ENCODE data around the gene LRRC1. TPM values are rescaled to one million over a fixed set of nuclear protein-coding genes. Genes with fewer than 3 reads are reported as not detected.
A peak's percentile ranks its signal among the peaks of the same experiment; 100 is the strongest.

LRRC1 gene
- total RNA-seq, 1 experiment from 2014 or later, result 8.6 TPM

DNA sequence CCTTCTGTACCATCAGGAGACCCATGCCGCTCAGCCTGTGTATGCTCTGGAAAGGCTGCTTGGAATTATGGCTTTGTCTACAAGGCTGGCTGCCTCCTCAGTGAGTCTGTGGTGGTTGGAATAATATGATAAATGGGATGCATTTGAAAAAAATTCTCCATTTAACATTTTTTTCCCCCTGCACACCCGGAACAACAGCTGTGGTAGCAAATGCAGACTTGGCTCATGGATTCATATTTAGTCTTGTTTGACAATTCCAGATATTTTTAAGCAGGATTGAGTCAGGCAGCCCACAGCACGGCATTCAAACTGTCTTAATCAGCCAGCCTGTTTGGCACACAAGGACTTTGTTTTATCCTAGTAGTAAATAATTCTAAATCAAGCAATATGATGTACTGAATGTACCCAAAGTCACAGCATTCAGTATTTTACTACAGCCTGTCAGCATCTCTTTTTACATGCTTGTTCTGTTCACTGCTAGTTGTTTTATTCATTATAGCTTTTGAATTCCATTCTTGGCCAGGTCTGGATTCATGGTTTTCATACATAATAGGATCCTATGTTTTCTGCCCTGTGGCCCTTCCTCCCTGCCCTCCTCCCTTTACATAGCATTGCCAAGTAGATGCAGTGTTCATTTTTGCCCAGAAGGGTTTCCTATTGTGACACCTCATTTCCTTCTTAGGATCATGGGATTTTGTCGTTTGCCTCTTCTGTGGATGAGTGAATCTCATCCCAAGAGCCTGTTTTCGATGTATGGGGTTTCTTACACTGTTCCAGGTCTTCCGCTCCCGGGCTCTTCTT lies 68.1 kb downstream of the LRRC1 start:
- no peak for DNase-seq (ENCODE audit: low spot score)
- in situ Hi-C loops (cut with HindIII; ENCODE audit: low sequenced_read_pairs), result no loop called here

DNA sequence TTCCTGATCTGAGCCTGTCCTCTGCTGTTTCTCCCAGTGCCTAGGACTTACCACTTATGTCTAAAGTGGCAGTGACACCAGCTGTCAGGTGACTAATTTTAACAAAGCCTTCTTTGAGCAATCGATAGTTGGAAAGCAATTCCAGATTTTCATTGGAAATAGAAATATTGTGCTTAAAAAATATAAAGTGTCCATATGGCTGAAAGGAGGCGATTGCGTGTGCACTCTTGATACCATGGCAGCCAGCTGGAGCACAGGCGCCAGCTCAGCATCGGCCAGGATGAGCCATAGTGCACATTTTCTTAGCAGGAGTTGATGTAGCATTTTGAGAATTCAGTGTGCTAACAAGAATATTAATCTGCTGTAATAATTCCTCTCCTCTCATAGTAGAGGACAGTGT lies 70.0 kb downstream of the LRRC1 start:
- in situ Hi-C loops (cut with HindIII; ENCODE audit: low sequenced_read_pairs), result no loop called here
- DNase-seq (ENCODE audit: low spot score), result no peak

DNA sequence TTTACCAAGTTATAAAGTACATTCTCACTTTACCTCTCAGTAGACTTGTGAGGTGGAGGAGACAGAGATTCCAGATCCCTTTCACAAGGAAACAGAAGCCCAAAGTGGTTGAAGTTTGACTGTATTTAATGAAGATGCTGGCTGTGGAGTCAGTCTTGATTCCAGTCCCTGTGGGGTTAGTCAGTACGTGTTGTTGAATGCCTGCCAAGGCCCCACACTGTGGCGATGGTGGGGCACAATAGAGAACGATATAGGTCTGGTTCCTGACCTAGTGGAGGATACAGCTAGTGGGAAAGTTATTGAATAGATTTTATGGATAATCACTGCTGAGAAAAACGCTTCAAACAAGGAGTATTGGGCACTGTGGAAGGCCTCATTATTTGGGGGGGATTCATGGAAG lies 71.4 kb downstream of the LRRC1 start:
- in situ Hi-C loops (cut with HindIII; ENCODE audit: low sequenced_read_pairs), result no loop called here

DNA sequence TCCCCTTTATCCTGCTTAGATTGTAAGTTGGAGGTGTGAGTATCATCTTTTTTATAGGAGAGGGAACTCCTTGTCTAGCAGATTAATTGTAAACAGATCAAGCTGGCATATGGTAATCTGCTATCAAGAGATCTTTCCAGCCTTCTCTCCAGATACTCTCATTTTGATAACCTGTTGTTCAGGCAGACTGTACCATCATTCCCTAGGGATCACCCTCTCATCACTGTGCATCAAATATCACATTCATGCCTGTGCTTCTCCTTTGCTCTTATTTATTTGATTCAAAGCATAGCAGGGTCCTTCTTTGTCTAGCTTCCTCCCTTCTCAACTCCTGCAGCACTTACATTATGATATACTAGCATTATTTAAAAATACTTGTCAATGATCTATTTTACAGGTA lies 73.8 kb downstream of the LRRC1 start:
- DNase-seq (ENCODE audit: low spot score), result no peak
- in situ Hi-C loops (cut with HindIII; ENCODE audit: low sequenced_read_pairs), result no loop called here

More for the DNA sequence above, 71.4 kb downstream of the LRRC1 start:
- no peak for DNase-seq (ENCODE audit: low spot score)

DNA sequence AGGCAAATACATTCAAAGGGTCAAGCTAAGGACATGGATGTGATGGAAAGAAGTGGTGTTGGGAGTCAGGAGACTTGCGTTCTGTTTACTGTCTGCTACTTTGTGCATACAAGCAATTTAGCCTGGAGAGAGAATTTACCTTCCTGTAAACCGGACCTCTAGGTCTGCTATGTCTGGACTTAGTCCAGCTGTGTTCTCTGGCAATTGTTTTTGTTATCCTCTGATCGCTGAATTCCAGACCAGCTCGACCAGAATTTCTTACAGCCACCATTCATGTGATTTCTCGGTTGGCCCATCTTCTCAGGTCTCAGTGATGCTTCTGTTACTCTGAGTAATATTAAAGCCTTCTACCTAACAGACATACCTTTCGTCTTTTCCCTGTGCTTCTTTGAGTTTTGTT lies 75.2 kb downstream of the LRRC1 start:
- in situ Hi-C loops (cut with HindIII; ENCODE audit: low sequenced_read_pairs), result no loop called here
- DNase-seq (ENCODE audit: low spot score), result no peak

DNA sequence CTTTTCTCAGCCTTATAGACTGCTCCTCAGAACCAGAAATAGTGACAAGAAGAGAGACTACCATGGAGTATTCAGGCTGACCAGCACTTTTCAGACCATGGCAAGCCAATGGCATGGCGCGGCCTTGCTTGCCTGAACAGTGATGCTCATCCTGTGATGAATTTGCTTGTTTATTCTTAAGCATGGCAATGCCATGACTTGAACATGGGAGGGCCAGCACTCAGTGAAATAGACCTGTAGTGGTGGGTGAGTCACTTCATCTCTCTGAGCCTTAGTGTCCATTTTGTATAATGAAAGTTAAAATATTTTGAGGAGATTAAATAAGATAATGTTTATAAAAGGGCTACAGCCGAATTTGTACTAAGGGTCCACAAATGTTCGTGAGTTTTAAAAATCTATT lies 79.1 kb downstream of the LRRC1 start:
- in situ Hi-C loops (cut with HindIII; ENCODE audit: low sequenced_read_pairs), result no loop called here
- DNase-seq (ENCODE audit: low spot score), result no peak

DNA sequence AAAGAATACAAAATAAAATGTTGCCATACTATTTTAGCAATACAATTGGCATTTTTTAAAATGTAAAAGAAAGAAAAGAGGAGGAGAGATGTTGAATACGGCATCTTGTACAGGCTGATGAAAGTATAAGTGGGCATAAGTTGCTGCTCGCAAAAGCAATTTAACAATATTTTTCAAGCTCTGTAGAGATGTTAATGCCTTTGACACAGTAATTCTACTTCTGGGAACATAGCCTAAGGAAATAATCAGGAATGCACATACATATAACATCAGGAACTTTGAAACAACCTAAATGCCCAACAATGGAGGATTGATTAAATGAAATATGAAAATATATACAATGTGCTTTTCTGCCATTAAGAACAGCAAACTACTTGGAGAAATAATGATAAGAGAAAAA lies 80.2 kb downstream of the LRRC1 start:
- no peak for DNase-seq (ENCODE audit: low spot score)

DNA sequence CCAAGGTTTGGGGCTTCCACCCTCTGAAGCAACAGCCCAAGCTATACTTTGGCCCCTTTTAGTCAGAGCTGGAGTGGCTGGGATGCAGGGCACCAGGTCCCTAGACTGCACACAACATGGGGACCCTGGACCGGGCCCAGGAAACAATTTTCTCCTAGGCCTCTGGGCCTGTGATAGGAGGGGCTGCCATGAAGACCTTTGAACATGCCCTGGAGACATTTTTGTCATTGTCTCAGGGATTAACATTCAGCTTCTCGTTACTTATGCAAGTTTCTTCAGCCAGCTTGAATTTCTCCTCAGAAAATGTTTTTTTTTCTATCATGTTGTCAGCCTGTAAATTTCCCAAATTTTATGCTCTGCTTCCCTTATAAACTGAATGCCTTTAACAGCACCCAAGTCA lies 82.3 kb downstream of the LRRC1 start:
- in situ Hi-C loops (cut with HindIII; ENCODE audit: low sequenced_read_pairs), result no loop called here
- no peak for DNase-seq (ENCODE audit: low spot score)

More for the DNA sequence above, 80.2 kb downstream of the LRRC1 start:
- in situ Hi-C loops (cut with HindIII; ENCODE audit: low sequenced_read_pairs), result no loop called here

DNA sequence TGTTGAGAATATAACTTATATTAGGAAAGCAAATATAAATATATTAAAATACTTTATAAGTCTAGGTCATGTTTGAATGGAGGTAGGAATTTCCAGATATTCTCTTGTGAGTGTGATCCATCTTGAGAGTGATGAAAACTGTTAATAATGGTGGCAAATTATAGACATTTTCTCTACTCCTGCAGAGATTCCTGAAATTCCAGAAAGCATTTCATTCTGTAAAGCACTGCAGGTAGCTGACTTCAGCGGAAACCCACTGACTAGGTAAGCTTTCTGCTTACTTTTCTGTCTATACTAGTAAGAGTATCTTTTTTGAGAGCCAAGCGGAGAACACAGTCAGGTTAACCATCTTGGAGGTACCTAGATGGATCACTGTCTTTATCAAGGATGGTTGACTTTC lies 84.0 kb downstream of the LRRC1 start:
- no peak for DNase-seq (ENCODE audit: low spot score)
- in situ Hi-C loops (cut with HindIII; ENCODE audit: low sequenced_read_pairs), result no loop called here

DNA sequence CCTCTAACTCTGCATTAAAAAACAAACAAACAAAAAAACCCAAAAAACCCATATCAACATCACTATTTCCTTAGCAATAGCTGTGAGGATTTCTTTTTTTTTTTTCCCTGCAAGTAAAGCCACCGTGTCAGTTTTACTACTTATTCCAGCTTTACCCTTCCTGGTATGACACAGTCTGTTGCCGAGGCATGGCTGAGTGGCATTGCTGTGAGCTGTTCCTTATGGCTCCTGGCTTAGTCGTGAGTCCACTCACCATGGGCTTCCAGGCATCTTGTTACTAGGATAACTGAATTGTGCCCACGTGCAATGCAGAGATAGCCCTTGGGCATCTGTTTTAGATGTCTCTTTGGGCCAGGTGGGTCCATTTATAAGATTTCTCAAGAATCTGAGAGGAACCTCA lies 84.8 kb downstream of the LRRC1 start:
- in situ Hi-C loops (cut with HindIII; ENCODE audit: low sequenced_read_pairs), result no loop called here
- no peak for DNase-seq (ENCODE audit: low spot score)

DNA sequence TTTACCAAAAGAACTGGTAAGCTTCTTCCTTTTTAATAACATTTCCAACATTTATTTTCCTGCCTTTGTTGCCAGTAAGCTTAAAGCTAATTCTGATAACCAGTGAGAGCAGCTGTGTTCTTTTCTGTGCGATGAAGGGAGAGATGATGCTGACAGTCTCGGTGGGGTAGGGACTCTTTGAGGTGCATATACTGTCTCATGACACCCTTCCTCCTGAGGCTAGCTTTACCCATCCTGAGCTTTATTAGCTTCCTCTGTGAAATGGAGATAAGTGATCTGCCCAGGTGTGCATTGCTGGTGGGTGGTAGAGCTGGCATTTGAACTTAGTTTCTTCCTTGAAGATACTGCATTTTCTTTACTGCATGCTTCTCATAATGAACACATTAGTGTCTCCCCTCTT lies 92.5 kb downstream of the LRRC1 start:
- no peak for DNase-seq (ENCODE audit: low spot score)
- in situ Hi-C loops (cut with HindIII; ENCODE audit: low sequenced_read_pairs), result no loop called here

DNA sequence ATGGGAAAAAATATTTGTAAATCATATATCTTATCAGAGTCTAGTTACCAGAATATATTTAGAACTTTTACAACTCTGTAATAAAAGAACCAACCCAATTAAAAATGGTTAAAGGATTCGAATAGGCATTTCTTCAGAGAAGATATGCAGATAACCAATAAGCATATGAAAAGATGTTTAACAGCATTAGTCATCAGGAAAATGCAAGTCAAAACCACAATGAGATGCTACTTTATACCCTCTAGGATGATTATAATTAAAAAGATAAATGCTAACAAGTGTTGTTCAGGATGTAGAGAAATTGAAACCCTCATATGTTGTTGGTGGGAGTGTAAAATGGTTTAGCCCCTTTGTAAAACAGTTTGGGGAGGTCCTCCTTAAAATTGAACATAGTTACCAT lies 94.1 kb downstream of the LRRC1 start:
- in situ Hi-C loops (cut with HindIII; ENCODE audit: low sequenced_read_pairs), result no loop called here
- no peak for DNase-seq (ENCODE audit: low spot score)

DNA sequence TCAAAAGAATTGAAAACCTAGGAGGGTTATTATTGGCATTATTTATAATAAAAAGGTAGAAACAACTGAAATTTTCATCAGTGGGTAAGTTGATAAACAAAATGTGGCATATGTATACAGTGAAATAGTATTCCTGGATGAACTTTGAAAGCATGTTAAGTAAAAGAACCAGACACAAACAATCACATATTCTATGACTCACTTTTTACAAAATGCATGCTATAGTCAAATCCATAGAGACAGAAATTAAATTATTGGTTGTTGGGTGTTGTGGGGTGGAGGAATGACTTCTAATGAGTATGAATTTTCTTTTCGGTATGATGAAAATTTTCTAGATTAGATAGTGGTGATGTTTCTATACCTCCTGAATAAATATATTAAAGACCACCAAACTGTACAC lies 94.6 kb downstream of the LRRC1 start:
- no peak for DNase-seq (ENCODE audit: low spot score)
- in situ Hi-C loops (cut with HindIII; ENCODE audit: low sequenced_read_pairs), result no loop called here

DNA sequence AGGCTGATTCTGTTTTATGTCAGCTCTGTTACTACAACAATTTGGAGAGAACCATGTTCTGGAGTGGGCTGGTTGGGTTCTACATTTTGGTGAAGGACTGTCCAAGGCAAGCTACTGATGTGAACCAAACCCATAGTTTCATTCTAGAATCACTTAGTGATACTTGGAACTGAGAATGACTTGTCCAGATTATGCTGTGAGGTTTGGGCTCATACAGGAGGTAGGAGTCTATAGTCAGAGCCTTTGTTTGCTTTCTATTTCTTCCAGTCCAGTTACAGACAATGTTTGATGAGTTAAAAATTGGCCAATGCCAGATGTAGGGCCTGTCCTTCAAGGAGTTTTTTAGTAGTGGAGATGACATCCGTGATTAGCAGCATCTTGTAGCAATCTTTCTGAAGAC lies 97.9 kb downstream of the LRRC1 start:
- DNase-seq (ENCODE audit: low spot score), result no peak

DNA sequence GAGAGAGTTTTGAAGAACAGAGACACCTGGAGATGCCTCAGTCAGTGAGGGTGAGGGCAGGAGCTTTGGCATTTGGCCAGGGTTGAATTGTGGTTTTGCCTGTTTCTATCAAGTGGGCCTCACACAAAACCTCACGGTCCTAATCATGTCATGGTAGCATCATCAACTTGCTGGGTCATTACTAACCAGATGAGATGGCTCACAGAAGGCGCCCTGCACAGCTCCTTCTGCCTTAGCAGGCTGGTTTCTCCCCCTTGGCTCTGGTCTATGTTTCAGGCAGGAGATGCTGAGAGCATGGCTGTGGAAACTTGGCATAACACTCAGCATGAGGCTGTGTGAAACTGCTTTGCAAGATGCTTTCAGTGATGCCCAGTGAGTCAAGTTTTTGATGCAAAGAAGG lies 99.3 kb downstream of the LRRC1 start:
- in situ Hi-C loops (cut with HindIII; ENCODE audit: low sequenced_read_pairs), result no loop called here
- peak; percentile 68 for DNase-seq (ENCODE audit: low spot score)

More for the DNA sequence above, 97.9 kb downstream of the LRRC1 start:
- in situ Hi-C loops (cut with HindIII; ENCODE audit: low sequenced_read_pairs), result no loop called here

DNA sequence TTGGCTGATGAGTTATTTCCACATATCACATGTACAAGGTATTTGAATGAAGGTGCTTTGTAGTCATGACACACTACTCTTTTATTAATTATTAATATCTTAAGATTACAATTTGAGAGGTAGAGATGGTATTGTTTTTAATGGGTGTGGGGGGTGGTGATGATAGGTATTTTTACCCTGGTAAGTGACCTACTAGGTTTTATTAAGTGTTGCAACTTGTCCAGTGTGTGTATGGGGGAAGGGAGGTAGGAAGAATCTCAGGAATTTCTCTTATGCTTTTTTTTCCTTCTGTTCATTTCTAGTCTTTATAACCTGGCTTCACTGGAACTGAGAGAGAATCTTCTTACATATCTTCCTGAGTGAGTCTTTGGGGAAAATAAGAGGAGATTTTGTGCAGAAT lies 101.4 kb downstream of the LRRC1 start:
- in situ Hi-C loops (cut with HindIII; ENCODE audit: low sequenced_read_pairs), result no loop called here
- no peak for DNase-seq (ENCODE audit: low spot score)

DNA sequence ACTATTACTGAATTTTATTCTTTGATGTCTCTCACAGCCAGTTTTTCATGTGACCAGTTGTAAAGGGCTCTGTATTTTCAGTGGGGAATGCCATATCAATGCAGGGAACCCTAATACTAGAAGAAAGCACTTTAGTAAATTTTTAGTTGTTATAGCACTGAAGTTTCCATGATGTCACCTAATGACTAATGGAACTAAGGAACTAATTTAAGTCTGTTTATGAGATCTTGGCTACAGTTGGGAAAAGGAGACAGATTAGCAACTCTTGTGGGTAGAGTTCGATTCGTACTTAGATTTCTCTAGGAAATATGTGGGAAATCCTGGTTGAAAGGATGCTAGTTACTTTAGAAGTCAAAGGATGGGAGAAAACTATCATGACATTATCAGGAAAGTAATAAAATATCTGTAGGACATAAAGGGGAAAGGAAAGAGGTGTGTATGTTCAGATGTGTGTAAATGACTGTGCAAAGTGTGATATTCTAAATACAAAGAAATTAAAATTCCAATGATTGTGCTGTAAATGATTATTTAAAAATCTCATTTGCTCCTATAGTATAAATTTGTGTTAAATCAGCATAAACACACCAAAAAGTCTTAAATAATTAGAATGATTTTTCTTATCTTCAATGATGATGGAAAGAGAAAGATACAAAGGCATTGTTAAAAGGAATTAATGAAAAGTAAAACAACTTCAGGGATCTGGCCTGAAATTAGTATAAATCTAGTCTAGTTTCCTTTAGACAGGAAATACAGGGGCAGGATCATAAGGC lies 103.4 kb downstream of the LRRC1 start:
- in situ Hi-C loops (cut with HindIII; ENCODE audit: low sequenced_read_pairs), result no loop called here
- DNase-seq (ENCODE audit: low spot score), result no peak

DNA sequence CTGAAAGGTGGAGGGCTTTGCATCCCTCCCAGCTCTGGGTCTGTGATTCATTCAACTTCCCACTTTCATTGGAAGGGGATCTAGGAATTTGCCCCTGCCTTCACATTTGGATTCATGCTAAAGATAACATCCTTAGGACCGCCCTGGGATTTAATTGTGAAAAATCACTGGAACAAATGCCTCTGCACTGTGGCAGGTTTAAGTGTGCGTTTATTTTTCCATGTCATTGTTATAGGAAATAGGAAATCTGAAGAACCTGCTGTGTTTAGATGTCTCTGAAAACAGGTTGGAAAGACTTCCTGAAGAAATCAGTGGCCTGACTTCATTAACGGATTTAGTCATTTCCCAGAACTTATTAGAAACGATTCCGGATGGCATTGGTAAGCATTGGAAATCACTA lies 104.7 kb downstream of the LRRC1 start:
- no peak for DNase-seq (ENCODE audit: low spot score)
- in situ Hi-C loops (cut with HindIII; ENCODE audit: low sequenced_read_pairs), result no loop called here

DNA sequence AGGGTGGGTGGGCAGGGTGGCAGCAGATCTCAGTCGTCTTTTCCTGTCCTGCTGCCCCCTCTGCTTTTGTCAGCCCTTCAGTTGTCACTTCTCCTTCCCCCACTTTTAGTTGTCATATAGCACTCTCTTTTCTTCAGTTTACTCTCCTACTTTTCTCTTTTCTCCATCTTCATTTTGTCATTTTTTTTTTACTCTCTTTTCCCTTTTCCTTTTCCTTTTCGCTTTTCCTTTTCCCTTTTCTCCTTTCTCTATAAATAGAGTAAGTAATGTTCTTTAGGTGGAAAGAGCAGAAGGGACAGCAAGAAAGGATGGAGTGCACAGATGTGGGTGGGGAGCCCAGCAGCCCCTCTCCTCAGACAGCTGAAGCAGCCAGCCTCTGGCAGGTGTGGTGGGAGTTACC lies 108.6 kb downstream of the LRRC1 start:
- DNase-seq (ENCODE audit: low spot score), result no peak
- in situ Hi-C loops (cut with HindIII; ENCODE audit: low sequenced_read_pairs), result no loop called here

DNA sequence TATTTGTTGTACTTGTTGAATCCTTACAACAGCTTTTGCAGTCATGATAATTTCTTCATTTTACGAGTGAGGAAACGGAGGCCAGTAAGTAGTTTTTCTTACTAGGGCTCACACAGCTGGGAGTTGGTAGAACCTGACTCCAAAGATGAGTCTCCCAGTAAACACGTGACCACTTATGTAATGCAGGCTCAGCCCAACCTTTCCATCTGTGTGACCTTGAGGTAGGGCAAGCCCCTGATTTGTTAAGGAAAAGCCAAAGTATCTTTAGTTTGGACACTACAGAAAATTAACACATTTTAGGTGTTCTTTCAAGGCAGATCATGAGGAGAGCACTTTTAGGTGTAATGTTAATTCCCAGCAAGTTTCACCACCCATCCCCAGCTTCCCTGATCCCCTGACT lies 111.3 kb downstream of the LRRC1 start:
- no peak for DNase-seq (ENCODE audit: low spot score)
- in situ Hi-C loops (cut with HindIII; ENCODE audit: low sequenced_read_pairs), result no loop called here

DNA sequence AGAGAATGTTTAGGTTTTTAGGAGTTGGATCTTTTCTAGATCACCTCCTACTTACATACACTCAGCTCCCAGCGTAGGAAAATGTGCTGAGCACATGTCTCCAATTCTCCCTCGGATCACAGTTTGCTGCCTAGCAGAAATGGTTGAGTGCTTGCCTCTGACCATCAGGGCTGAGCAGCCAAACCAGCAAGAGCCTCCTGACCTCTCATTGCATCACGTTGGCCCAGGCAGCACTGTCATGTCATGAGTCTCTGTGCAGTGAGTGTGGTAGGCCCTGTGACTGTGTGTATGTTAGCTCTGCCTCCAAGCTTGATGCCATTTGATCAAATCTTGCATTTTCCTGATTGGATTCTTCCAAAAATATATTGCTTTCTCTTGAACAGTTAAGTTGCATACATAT lies 112.0 kb downstream of the LRRC1 start:
- no peak for DNase-seq (ENCODE audit: low spot score)
- in situ Hi-C loops (cut with HindIII; ENCODE audit: low sequenced_read_pairs), result no loop called here
